ENCODE results near the gene CHCHD3. TPM values are rescaled to one million over a fixed set of nuclear protein-coding genes. Genes with fewer than 3 reads are reported as not detected.

CHCHD3 gene
- total RNA-seq, 1 experiment from 2014 or later = 100 TPM

DNA sequence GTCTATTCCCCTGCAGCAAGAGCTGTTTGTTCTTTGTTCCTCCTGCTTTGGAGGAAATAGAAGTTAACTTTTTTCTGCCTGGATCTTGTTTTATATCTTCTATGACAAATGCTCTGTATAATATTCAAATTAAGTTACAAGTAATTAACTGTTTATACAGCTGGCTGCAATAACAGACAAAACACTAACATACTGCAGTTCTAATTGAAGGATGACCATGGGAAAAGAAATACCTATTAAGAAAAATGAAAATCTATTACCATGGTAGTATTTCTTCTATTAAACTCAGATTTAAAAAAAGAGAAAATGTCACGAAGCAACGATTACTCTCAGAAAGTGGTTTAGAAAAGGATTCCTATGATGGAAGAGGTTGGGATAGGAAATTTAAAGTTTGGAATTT, 291.8 kb downstream of the CHCHD3 start:
- H3K79me2 ChIP-seq (ENCODE audit: low read depth) = no peaks in the 10 kb centered on the region
- no peak overlapping the region for H3K27ac ChIP-seq
- TF ChIP-seq, protein P1, sequence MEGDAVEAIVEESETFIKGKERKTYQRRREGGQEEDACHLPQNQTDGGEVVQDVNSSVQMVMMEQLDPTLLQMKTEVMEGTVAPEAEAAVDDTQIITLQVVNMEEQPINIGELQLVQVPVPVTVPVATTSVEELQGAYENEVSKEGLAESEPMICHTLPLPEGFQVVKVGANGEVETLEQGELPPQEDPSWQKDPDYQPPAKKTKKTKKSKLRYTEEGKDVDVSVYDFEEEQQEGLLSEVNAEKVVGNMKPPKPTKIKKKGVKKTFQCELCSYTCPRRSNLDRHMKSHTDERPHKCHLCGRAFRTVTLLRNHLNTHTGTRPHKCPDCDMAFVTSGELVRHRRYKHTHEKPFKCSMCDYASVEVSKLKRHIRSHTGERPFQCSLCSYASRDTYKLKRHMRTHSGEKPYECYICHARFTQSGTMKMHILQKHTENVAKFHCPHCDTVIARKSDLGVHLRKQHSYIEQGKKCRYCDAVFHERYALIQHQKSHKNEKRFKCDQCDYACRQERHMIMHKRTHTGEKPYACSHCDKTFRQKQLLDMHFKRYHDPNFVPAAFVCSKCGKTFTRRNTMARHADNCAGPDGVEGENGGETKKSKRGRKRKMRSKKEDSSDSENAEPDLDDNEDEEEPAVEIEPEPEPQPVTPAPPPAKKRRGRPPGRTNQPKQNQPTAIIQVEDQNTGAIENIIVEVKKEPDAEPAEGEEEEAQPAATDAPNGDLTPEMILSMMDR (conservative IDR thresholded peaks at IDR 0.05) = no peak
- TF ChIP-seq EZH2 (IDR thresholded peaks at IDR 0.05; ENCODE audit: low read depth) = no peak
- no peaks in the 10 kb centered on the region for H3F3A ChIP-seq (ENCODE audit: insufficient read depth, low read depth)
- H3K4me3 ChIP-seq = no peak overlapping the region
- no TSS peak for BruUV-seq (replicated peaks)
- no peak overlapping the region for H3K4me2 ChIP-seq
- intact Hi-C loops (cut with micrococcal nuclease; ENCODE audit: unreplicated experiment) = no loop called here
- no peak for DNase-seq
- ChIA-PET CTCF (no interaction called here), POLR2A (ENCODE audit: unreplicated experiment) (no interaction called here)
- no peak overlapping the region for H2AFZ ChIP-seq
- no peaks in the 10 kb centered on the region for H3K4me1 ChIP-seq (replicated peaks; ENCODE audit: insufficient read depth)
- H3K36me3 ChIP-seq (ENCODE audit: low read depth) = no peaks in the 10 kb centered on the region
- H3K27me3 ChIP-seq (ENCODE audit: insufficient read depth, low read depth) = no peaks in the 10 kb centered on the region
- H3K9me2 ChIP-seq (ENCODE audit: insufficient read depth) = no peaks in the 10 kb centered on the region
- H4K20me1 ChIP-seq (ENCODE audit: insufficient read depth) = 0 out of 2 replicates have a peak, but pooled peaks cover 6% of the 10 kb centered on the region
- H3K9me3 ChIP-seq (ENCODE audit: insufficient read depth, low read depth) = no peaks in the 10 kb centered on the region

DNA sequence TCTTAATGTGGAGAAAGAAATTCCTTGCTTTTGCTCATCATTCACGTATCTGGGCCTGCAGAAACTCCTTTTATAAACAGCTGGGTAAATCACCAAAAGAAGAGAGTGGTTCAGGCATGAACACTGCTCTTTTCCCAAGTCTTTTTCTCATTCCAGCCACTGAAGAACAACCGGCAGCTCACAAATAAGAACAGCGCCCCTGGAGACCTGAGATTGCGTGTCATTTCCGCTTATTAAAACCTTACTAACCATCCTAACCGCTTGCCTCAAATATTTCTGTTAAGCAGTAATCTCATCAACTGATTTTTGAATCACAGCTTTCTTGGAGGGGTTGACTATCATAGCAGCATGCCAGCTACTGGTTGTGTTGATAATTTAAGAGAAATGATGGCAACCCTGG, 292.6 kb downstream of the CHCHD3 start:
- Histone ChIP-seq H3K36me3 (ENCODE audit: low read depth) (0 out of 2 replicates have a peak, but pooled peaks cover 4% of the 10 kb centered on the region), H3F3A (ENCODE audit: insufficient read depth, low read depth) (no peaks in the 10 kb centered on the region), H3K4me3 (no peak overlapping the region), H3K9me2 (ENCODE audit: insufficient read depth) (no peaks in the 10 kb centered on the region), H3K79me2 (ENCODE audit: low read depth) (no peaks in the 10 kb centered on the region), H3K27me3 (ENCODE audit: insufficient read depth, low read depth) (no peaks in the 10 kb centered on the region), H3K9me3 (ENCODE audit: insufficient read depth, low read depth) (no peaks in the 10 kb centered on the region), H2AFZ (no peak overlapping the region), H3K4me2 (no peak overlapping the region), H3K4me1 (replicated peaks; ENCODE audit: insufficient read depth) (no peaks in the 10 kb centered on the region), H3K27ac (no peak overlapping the region), H4K20me1 (ENCODE audit: insufficient read depth) (0 out of 2 replicates have a peak, but pooled peaks cover 6% of the 10 kb centered on the region)
- no peak for DNase-seq
- no peak for TF ChIP-seq EZH2 (IDR thresholded peaks at IDR 0.05; ENCODE audit: low read depth)
- TF ChIP-seq, protein P1 (conservative IDR thresholded peaks at IDR 0.05) = no peak
- CTCF ChIA-PET = no interaction called here
- no TSS peak for BruUV-seq (replicated peaks)
- POLR2A ChIA-PET (ENCODE audit: unreplicated experiment) = no interaction called here
- intact Hi-C loops (cut with micrococcal nuclease; ENCODE audit: unreplicated experiment) = no loop called here

DNA sequence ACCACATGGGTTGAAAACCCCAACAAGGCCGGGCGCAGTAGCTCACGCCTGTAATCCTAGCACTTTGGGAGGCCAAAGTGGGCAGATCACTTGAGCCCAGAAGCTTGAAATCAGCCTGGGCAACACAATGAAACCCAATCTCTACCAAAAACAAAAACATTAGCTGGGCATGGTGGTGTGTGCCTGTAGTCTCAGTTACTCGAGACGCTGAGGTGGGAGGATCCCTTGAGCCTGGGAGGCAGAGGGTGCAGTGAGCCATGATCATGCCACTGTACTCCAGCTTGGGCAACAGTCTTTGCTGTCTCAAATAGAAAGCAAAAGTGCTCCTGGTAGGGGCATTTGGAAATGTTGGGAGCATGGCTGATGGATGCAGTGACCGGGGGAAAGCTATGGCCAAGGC, 296.0 kb downstream of the CHCHD3 start:
- Histone ChIP-seq H3K4me2 (no peak overlapping the region), H3K4me1 (replicated peaks; ENCODE audit: insufficient read depth) (no peaks in the 10 kb centered on the region), H3K9me2 (ENCODE audit: insufficient read depth) (no peaks in the 10 kb centered on the region), H3F3A (ENCODE audit: insufficient read depth, low read depth) (no peaks in the 10 kb centered on the region), H3K9me3 (ENCODE audit: insufficient read depth, low read depth) (no peaks in the 10 kb centered on the region), H3K79me2 (ENCODE audit: low read depth) (no peaks in the 10 kb centered on the region), H2AFZ (no peak overlapping the region), H3K27ac (no peak overlapping the region), H3K27me3 (ENCODE audit: insufficient read depth, low read depth) (no peaks in the 10 kb centered on the region), H3K4me3 (no peak overlapping the region), H4K20me1 (ENCODE audit: insufficient read depth) (0 out of 2 replicates have a peak, but pooled peaks cover 6% of the 10 kb centered on the region), H3K36me3 (ENCODE audit: low read depth) (0 out of 2 replicates have a peak, but pooled peaks cover 4% of the 10 kb centered on the region)
- DNase-seq = no peak
- ChIA-PET CTCF (no interaction called here), POLR2A (ENCODE audit: unreplicated experiment) (no interaction called here)
- intact Hi-C loops (cut with micrococcal nuclease; ENCODE audit: unreplicated experiment) = no loop called here
- TF ChIP-seq EZH2 (IDR thresholded peaks at IDR 0.05; ENCODE audit: low read depth) = no peak
- TF ChIP-seq, protein P1 (conservative IDR thresholded peaks at IDR 0.05) = no peak
- BruUV-seq (replicated peaks) = no TSS peak

All from PC-9 (cell line).